GM18870 (cell line): ENCODE results near the gene TMEM165.

Source experiments
- ATAC-seq: cut with Tn5 transposase; IDR thresholded peaks from one replicate; pipeline ENCODE4 v1.9.1; 2021; ENCODE audit warnings: moderate library complexity; ENCODE audit not compliant: unreplicated experiment

Gene TMEM165

GRCh38 chr4:55366621-55367020 lies 29.1 kb upstream of the TMEM165 start:
- ATAC-seq, result no peak

- ATAC-seq, result no peak
These were observed 28.6 kb upstream of the TMEM165 start for GRCh38 chr4:55367084-55367722.

GRCh38 chr4:55369968-55370367 lies 25.8 kb upstream of the TMEM165 start:
- ATAC-seq, result no peak

GRCh38 chr4:55372259-55372658 lies 23.5 kb upstream of the TMEM165 start:
- no peak for ATAC-seq

GRCh38 chr4:55373461-55373860 lies 22.3 kb upstream of the TMEM165 start:
- ATAC-seq, result no peak

GRCh38 chr4:55376698-55377097 lies 19.1 kb upstream of the TMEM165 start:
- no peak for ATAC-seq

GRCh38 chr4:55378617-55379467 lies 16.9 kb upstream of the TMEM165 start:
- ATAC-seq, result no peak

- no peak for ATAC-seq
These were observed 15.2 kb upstream of the TMEM165 start for GRCh38 chr4:55380576-55380975.

GRCh38 chr4:55381502-55381901 lies 14.3 kb upstream of the TMEM165 start:
- ATAC-seq, result no peak

GRCh38 chr4:55382488-55383003 lies 13.2 kb upstream of the TMEM165 start:
- ATAC-seq, result no peak

- ATAC-seq, result no peak
These were observed 10.5 kb upstream of the TMEM165 start for GRCh38 chr4:55385201-55385649.

GRCh38 chr4:55386073-55386472 lies 9.7 kb upstream of the TMEM165 start:
- peak; percentile 74 for ATAC-seq

GRCh38 chr4:55386840-55387239 lies 8.9 kb upstream of the TMEM165 start:
- ATAC-seq, result no peak

GRCh38 chr4:55393461-55394320 lies 2.1 kb upstream of the TMEM165 start:
- no peak for ATAC-seq

- peak; percentile 7 for ATAC-seq
These were observed 584 bp upstream of the TMEM165 start for GRCh38 chr4:55395218-55395528.

- peak; percentile 4 for ATAC-seq
These were observed 760 bp downstream of the TMEM165 start for GRCh38 chr4:55396308-55397125.

GRCh38 chr4:55397126-55397436 lies 1.3 kb downstream of the TMEM165 start:
- ATAC-seq, result no peak

- ATAC-seq, result no peak
These were observed 2.0 kb downstream of the TMEM165 start for GRCh38 chr4:55397520-55398321.

GRCh38 chr4:55398461-55398860 lies 2.7 kb downstream of the TMEM165 start:
- ATAC-seq, result no peak

GRCh38 chr4:55398966-55399365 lies 3.2 kb downstream of the TMEM165 start:
- no peak for ATAC-seq
